GM21717 (cell line): ENCODE measurements around the gene COTL1.
A peak's percentile ranks its signal among the peaks of the same experiment; 100 is the strongest.

Source experiments
- ATAC-seq: cut with Tn5 transposase; IDR thresholded peaks from one replicate; pipeline ENCODE4 v1.9.1; 2021; ENCODE audit warnings: mild to moderate bottlenecking, moderate library complexity; ENCODE audit not compliant: unreplicated experiment

The COTL1 gene

GRCh38 chr16:84617791-84618580 is at the start of gene COTL1:
COTL1 (minus strand) TSS chr16:84618078; CDS start chr16:84617914, 164 bp downstream.
- ATAC-seq: peak; percentile 79

- ATAC-seq: no peak
Measured at GRCh38 chr16:84665843-84666242, 48.0 kb upstream of the COTL1 start.

- no peak for ATAC-seq
Measured at GRCh38 chr16:84665359-84665758, 47.5 kb upstream of the COTL1 start.

- ATAC-seq: peak; percentile 46
Measured at GRCh38 chr16:84663433-84664101, 45.7 kb upstream of the COTL1 start.

- no peak for ATAC-seq
Measured at GRCh38 chr16:84662471-84662870, 44.6 kb upstream of the COTL1 start.

- no peak for ATAC-seq
Measured at GRCh38 chr16:84661418-84662060, 43.7 kb upstream of the COTL1 start.

- no peak for ATAC-seq
Measured at GRCh38 chr16:84660973-84661372, 43.1 kb upstream of the COTL1 start.

- no peak for ATAC-seq
Measured at GRCh38 chr16:84659656-84660300, 41.9 kb upstream of the COTL1 start.

- ATAC-seq: no peak
Measured at GRCh38 chr16:84658690-84659089, 40.8 kb upstream of the COTL1 start.

- ATAC-seq: no peak
Measured at GRCh38 chr16:84657229-84657837, 39.5 kb upstream of the COTL1 start.

- no peak for ATAC-seq
Measured at GRCh38 chr16:84656649-84657048, 38.8 kb upstream of the COTL1 start.

GRCh38 chr16:84654998-84655397 is 37.1 kb upstream of the COTL1 start:
- no peak for ATAC-seq

GRCh38 chr16:84654238-84654637 is 36.4 kb upstream of the COTL1 start:
- no peak for ATAC-seq

GRCh38 chr16:84652566-84652965 is 34.7 kb upstream of the COTL1 start:
- ATAC-seq: no peak

GRCh38 chr16:84650062-84650991 is 32.4 kb upstream of the COTL1 start:
- ATAC-seq: no peak

- no peak for ATAC-seq
Measured at GRCh38 chr16:84649511-84649861, 31.6 kb upstream of the COTL1 start.

GRCh38 chr16:84648595-84649510 is 31.0 kb upstream of the COTL1 start:
- peak; percentile 67 for ATAC-seq

- ATAC-seq: peak; percentile 76
Measured at GRCh38 chr16:84647828-84648594, 30.1 kb upstream of the COTL1 start, which contains the start of gene KLHL36. KLHL36 (plus strand) TSS chr16:84648511; CDS start chr16:84650868, 2,357 bp downstream.
